ENCODE results near the gene CRYBG1.

CRYBG1 gene

DNA sequence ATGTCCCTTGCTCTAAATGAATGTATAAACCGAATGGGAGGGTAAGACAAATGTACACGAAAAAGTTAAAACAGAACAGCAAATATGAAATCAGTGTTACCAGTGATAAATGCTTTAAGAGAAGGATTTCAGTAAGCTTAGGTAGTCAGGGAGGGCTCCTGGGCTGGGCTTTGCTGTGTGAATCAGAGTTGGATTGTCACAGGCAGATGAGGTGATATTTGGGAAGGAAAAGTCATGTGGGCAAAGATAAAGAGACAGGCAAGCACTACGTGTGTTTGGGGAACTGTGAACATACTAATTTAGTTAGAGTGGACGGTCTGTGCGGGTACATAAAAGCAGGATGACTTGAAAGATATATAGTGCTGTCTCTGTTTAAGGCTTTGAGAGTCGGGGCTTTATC is 114.8 kb downstream of the CRYBG1 start:
- no peak overlapping the region for H3K4me3 ChIP-seq (ENCODE audit: low read depth, low read length)
- no peak for DNase-seq (ENCODE audit: low read depth)
- TF ChIP-seq, protein P1, sequence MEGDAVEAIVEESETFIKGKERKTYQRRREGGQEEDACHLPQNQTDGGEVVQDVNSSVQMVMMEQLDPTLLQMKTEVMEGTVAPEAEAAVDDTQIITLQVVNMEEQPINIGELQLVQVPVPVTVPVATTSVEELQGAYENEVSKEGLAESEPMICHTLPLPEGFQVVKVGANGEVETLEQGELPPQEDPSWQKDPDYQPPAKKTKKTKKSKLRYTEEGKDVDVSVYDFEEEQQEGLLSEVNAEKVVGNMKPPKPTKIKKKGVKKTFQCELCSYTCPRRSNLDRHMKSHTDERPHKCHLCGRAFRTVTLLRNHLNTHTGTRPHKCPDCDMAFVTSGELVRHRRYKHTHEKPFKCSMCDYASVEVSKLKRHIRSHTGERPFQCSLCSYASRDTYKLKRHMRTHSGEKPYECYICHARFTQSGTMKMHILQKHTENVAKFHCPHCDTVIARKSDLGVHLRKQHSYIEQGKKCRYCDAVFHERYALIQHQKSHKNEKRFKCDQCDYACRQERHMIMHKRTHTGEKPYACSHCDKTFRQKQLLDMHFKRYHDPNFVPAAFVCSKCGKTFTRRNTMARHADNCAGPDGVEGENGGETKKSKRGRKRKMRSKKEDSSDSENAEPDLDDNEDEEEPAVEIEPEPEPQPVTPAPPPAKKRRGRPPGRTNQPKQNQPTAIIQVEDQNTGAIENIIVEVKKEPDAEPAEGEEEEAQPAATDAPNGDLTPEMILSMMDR (IDR thresholded peaks at IDR 0.05; ENCODE audit: insufficient read depth, low read depth, low read length, missing control alignments): no peak

DNA sequence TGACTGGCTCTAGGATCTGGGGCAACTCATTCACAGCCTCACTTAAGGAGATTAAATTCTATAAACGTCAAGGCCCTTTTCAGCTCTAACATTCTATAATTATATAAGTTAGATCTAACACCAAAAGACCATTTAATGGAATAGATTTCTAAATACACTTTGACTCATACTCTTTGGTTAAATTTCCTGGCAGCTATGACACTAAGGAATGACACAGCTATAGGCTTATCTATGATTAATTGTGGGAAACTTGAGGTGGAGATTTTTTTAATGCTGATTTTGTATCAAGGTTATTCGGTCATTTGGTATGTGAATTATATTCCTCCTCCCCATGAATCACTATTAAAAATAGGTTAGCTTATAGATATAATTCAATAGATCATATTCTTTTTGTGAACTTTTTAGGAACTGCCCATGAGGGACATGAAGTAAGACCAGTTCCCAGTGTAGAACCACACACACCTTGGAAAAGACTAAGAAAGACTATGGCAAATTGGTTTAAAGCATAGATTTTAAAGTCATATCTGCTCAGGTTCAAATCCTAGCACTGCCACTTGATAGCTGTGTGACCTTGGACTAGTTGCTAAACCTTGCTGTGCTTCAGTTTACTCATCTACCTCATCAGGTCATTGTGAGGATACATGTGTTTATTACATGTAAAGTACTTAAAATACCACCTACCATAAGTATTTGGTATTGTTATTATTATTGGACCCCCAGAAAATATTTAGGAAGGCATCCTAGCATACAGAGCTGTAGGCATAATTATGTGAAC is 116.0 kb downstream of the CRYBG1 start:
- DNase-seq (ENCODE audit: low read depth): no peak
- H3K4me3 ChIP-seq (ENCODE audit: low read depth, low read length): no peak overlapping the region
- TF ChIP-seq, protein P1 (IDR thresholded peaks at IDR 0.05; ENCODE audit: insufficient read depth, low read depth, low read length, missing control alignments): no peak

DNA sequence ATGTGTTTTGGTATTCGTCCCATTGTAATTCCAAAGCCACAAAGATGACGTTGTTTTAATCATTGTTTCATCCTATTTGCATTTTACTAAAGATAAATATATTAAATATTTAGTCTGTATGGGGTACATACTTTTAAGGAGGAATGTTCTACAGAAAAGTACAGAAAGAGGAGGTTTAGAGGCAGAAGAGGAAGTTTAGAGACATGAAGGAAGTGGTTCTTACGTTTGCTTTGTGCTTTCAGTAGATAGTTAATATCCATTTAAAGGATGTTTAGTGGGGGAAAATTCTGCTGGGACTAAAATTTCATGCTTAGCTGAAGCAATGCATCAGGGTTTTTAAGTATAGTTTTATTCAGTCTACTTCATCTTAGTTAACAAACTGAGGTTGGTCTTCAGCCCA is 116.6 kb downstream of the CRYBG1 start:
- DNase-seq (ENCODE audit: low read depth): no peak
- H3K4me3 ChIP-seq (ENCODE audit: low read depth, low read length): no peak overlapping the region
- TF ChIP-seq, protein P1 (IDR thresholded peaks at IDR 0.05; ENCODE audit: insufficient read depth, low read depth, low read length, missing control alignments): no peak

DNA sequence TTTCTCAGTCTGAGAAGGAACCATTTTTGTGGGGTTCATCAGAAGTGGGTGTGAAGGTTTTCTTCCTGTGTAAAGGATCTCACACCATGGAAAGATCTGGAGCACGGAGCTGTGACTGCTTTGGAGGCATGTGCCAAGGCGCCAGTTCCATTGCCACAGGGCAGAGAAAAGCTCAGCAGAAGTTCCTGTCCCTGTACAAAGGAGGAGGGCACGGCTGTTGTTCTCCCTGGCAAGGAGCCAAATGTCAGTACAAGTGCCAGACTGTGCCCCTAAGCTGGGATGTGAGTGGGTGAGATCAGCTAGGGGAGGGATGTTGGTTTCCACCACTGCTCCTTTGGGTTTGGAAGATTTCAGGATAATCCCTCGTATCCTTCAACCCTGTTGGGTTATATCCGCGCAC is 117.3 kb downstream of the CRYBG1 start:
- TF ChIP-seq, protein P1 (IDR thresholded peaks at IDR 0.05; ENCODE audit: insufficient read depth, low read depth, low read length, missing control alignments): no peak
- no peak for DNase-seq (ENCODE audit: low read depth)
- H3K4me3 ChIP-seq (ENCODE audit: low read depth, low read length): no peak overlapping the region

DNA sequence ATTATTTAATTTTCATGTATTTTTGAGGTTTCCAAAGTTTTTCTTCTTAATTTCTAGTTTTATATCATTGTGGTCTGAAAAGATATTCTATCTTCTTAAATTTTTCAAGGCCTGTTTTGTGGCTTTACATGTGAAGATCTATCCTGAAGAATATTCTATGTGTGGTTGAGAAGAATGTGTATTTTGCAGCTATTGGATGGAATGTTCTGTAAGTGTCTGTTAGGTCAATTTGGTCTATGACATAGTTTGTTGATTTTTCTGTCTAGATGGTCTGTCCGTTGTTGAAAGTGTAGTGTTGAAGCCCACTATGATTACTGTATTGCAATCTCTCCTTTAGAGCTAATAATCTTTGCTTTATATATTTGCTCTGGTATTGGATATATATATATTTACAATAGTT is 125.7 kb downstream of the CRYBG1 start:
- no peak overlapping the region for H3K4me3 ChIP-seq (ENCODE audit: low read depth, low read length)
- TF ChIP-seq, protein P1 (IDR thresholded peaks at IDR 0.05; ENCODE audit: insufficient read depth, low read depth, low read length, missing control alignments): no peak
- no peak for DNase-seq (ENCODE audit: low read depth)

DNA sequence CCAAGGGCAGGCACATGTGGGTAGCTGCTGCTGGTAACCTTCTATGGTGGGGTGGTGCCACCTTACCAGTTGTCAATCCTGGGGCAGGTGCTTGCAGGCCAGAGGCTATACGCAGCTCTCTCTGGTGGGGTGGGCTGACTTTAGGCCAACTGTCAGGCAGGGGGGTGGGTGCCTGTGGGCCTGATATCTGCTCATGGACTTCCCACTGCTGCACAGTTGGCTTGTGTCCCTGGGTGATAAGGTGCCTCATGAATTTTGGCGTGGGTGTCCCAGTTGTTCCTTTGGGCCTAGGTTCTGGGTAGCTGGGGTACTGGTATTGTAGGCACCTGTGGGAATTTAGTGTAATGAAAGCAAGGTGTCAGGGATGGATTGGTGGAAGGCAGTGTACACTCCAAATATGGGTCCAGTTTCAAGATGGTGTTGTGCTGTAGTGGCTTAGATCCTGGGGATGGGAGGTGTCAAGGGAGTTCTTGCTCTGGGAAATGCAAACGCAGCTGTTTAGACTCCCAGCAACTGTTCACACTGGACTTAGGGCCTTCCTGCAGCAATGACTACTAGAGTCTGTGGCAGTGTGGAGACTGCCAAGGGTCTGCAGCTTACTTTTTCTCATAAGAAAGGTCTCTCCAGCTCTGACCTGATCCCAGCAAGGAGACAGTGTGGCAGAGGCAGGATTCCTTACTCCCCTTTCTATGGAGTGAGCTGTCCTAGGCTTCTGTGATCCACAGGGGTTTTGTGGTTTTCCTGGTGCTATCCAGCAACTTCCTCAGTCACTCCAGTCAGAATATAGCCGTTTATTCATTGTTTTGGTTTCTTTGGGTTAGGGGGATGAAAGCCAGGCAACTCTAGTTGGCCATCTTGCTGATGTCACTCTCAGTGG is 128.2 kb downstream of the CRYBG1 start:
- TF ChIP-seq, protein P1 (IDR thresholded peaks at IDR 0.05; ENCODE audit: insufficient read depth, low read depth, low read length, missing control alignments): no peak
- DNase-seq (ENCODE audit: low read depth): no peak

More for the DNA sequence above, 128.2 kb downstream of the CRYBG1 start:
- no peak overlapping the region for H3K4me3 ChIP-seq (ENCODE audit: low read depth, low read length)

All from GM12865 (cell line).